ENCODE results near the gene IL12A.
A peak's percentile ranks its signal among the peaks of the same experiment; 100 is the strongest.

IL12A gene

GRCh38 chr3:160018959-160019358 is 30.3 kb downstream of the IL12A start:
- TF ChIP-seq TAF1 (IDR thresholded peaks at IDR 0.05; ENCODE audit: low read depth, low read length), result no peak
- TF ChIP-seq POU2F2 (IDR thresholded peaks at IDR 0.05; ENCODE audit: low read depth, low read length), result no peak
- TF ChIP-seq POLR2A (IDR thresholded peaks at IDR 0.05; ENCODE audit: low read depth, low read length), result no peak
- no peak for TF ChIP-seq POLR2AphosphoS5 (IDR thresholded peaks at IDR 0.05; ENCODE audit: low read depth, low read length)
- TF ChIP-seq PAX5 (IDR thresholded peaks at IDR 0.05; ENCODE audit: insufficient read depth, low read length, severe bottlenecking), result no peak
- no peak for TF ChIP-seq SPI1 (IDR thresholded peaks at IDR 0.05; ENCODE audit: low read depth, low read length)
- FAIRE-seq, result no peak

GRCh38 chr3:160020057-160020711 is 31.5 kb downstream of the IL12A start:
- DNase-seq (ENCODE audit: insufficient read length, low spot score), result no peak
- TF ChIP-seq POU2F2 (IDR thresholded peaks at IDR 0.05; ENCODE audit: low read depth, low read length) (no peak), TAF1 (IDR thresholded peaks at IDR 0.05; ENCODE audit: low read depth, low read length) (no peak), POLR2A (IDR thresholded peaks at IDR 0.05; ENCODE audit: low read depth, low read length) (no peak), PAX5 (IDR thresholded peaks at IDR 0.05; ENCODE audit: insufficient read depth, low read length, severe bottlenecking) (no peak), POLR2AphosphoS5 (IDR thresholded peaks at IDR 0.05; ENCODE audit: low read depth, low read length) (no peak), SPI1 (IDR thresholded peaks at IDR 0.05; ENCODE audit: low read depth, low read length) (no peak)
- no peak for FAIRE-seq

More at GRCh38 chr3:160018959-160019358, 30.3 kb downstream of the IL12A start:
- DNase-seq (ENCODE audit: insufficient read length, low spot score), result no peak

GRCh38 chr3:160022068-160022467 is 33.4 kb downstream of the IL12A start:
- FAIRE-seq, result no peak

GRCh38 chr3:160023476-160023875 is 34.8 kb downstream of the IL12A start:
- DNase-seq (ENCODE audit: insufficient read length, low spot score) (no peak), FAIRE-seq (no peak)
- TF ChIP-seq PAX5 (IDR thresholded peaks at IDR 0.05; ENCODE audit: insufficient read depth, low read length, severe bottlenecking) (no peak), POLR2A (IDR thresholded peaks at IDR 0.05; ENCODE audit: low read depth, low read length) (no peak), POU2F2 (IDR thresholded peaks at IDR 0.05; ENCODE audit: low read depth, low read length) (no peak), TAF1 (IDR thresholded peaks at IDR 0.05; ENCODE audit: low read depth, low read length) (no peak)

More at GRCh38 chr3:160022068-160022467, 33.4 kb downstream of the IL12A start:
- DNase-seq (ENCODE audit: insufficient read length, low spot score), result no peak
- no peak for TF ChIP-seq SPI1 (IDR thresholded peaks at IDR 0.05; ENCODE audit: low read depth, low read length)
- no peak for TF ChIP-seq PAX5 (IDR thresholded peaks at IDR 0.05; ENCODE audit: insufficient read depth, low read length, severe bottlenecking)
- no peak for TF ChIP-seq TAF1 (IDR thresholded peaks at IDR 0.05; ENCODE audit: low read depth, low read length)
- no peak for TF ChIP-seq POLR2A (IDR thresholded peaks at IDR 0.05; ENCODE audit: low read depth, low read length)
- no peak for TF ChIP-seq POLR2AphosphoS5 (IDR thresholded peaks at IDR 0.05; ENCODE audit: low read depth, low read length)
- TF ChIP-seq POU2F2 (IDR thresholded peaks at IDR 0.05; ENCODE audit: low read depth, low read length), result no peak

- DNase-seq (ENCODE audit: insufficient read length, low spot score), result no peak
- TF ChIP-seq POLR2AphosphoS5 (IDR thresholded peaks at IDR 0.05; ENCODE audit: low read depth, low read length) (no peak), POU2F2 (IDR thresholded peaks at IDR 0.05; ENCODE audit: low read depth, low read length) (peak; percentile 42; the same call in 1 of the 2 replicates), POLR2A (IDR thresholded peaks at IDR 0.05; ENCODE audit: low read depth, low read length) (no peak), SPI1 (IDR thresholded peaks at IDR 0.05; ENCODE audit: low read depth, low read length) (no peak), TAF1 (IDR thresholded peaks at IDR 0.05; ENCODE audit: low read depth, low read length) (no peak), PAX5 (IDR thresholded peaks at IDR 0.05; ENCODE audit: insufficient read depth, low read length, severe bottlenecking) (no peak)
- FAIRE-seq, result peak; percentile 95
Observed at GRCh38 chr3:160027541-160028195, 39.0 kb downstream of the IL12A start.

- no peak for TF ChIP-seq SPI1 (IDR thresholded peaks at IDR 0.05; ENCODE audit: low read depth, low read length)
- TF ChIP-seq POLR2AphosphoS5 (IDR thresholded peaks at IDR 0.05; ENCODE audit: low read depth, low read length), result no peak
- TF ChIP-seq POLR2A (IDR thresholded peaks at IDR 0.05; ENCODE audit: low read depth, low read length), result no peak
- no peak for TF ChIP-seq TAF1 (IDR thresholded peaks at IDR 0.05; ENCODE audit: low read depth, low read length)
- TF ChIP-seq PAX5 (IDR thresholded peaks at IDR 0.05; ENCODE audit: insufficient read depth, low read length, severe bottlenecking), result no peak
- no peak for TF ChIP-seq POU2F2 (IDR thresholded peaks at IDR 0.05; ENCODE audit: low read depth, low read length)
- DNase-seq (ENCODE audit: insufficient read length, low spot score), result no peak
- FAIRE-seq, result no peak
Observed at GRCh38 chr3:160035757-160036156, 47.1 kb downstream of the IL12A start.

GRCh38 chr3:160038862-160039562 is 50.4 kb downstream of the IL12A start:
- FAIRE-seq, result peak; percentile 45
- DNase-seq (ENCODE audit: insufficient read length, low spot score), result peak; percentile 29
- TF ChIP-seq POLR2AphosphoS5 (IDR thresholded peaks at IDR 0.05; ENCODE audit: low read depth, low read length) (no peak), PAX5 (IDR thresholded peaks at IDR 0.05; ENCODE audit: insufficient read depth, low read length, severe bottlenecking) (no peak), SPI1 (IDR thresholded peaks at IDR 0.05; ENCODE audit: low read depth, low read length) (no peak), POLR2A (IDR thresholded peaks at IDR 0.05; ENCODE audit: low read depth, low read length) (no peak), POU2F2 (IDR thresholded peaks at IDR 0.05; ENCODE audit: low read depth, low read length) (no peak), TAF1 (IDR thresholded peaks at IDR 0.05; ENCODE audit: low read depth, low read length) (no peak)

GRCh38 chr3:160040181-160040580 is 51.5 kb downstream of the IL12A start:
- no peak for TF ChIP-seq TAF1 (IDR thresholded peaks at IDR 0.05; ENCODE audit: low read depth, low read length)
- no peak for TF ChIP-seq POU2F2 (IDR thresholded peaks at IDR 0.05; ENCODE audit: low read depth, low read length)
- TF ChIP-seq SPI1 (IDR thresholded peaks at IDR 0.05; ENCODE audit: low read depth, low read length), result no peak
- no peak for TF ChIP-seq PAX5 (IDR thresholded peaks at IDR 0.05; ENCODE audit: insufficient read depth, low read length, severe bottlenecking)
- TF ChIP-seq POLR2AphosphoS5 (IDR thresholded peaks at IDR 0.05; ENCODE audit: low read depth, low read length), result no peak
- no peak for FAIRE-seq
- DNase-seq (ENCODE audit: insufficient read length, low spot score), result no peak

GRCh38 chr3:160041465-160041864 is 52.8 kb downstream of the IL12A start:
- FAIRE-seq, result no peak
- no peak for TF ChIP-seq POLR2AphosphoS5 (IDR thresholded peaks at IDR 0.05; ENCODE audit: low read depth, low read length)
- TF ChIP-seq POLR2A (IDR thresholded peaks at IDR 0.05; ENCODE audit: low read depth, low read length), result no peak
- TF ChIP-seq PAX5 (IDR thresholded peaks at IDR 0.05; ENCODE audit: insufficient read depth, low read length, severe bottlenecking), result no peak
- no peak for TF ChIP-seq TAF1 (IDR thresholded peaks at IDR 0.05; ENCODE audit: low read depth, low read length)
- no peak for TF ChIP-seq SPI1 (IDR thresholded peaks at IDR 0.05; ENCODE audit: low read depth, low read length)
- no peak for TF ChIP-seq POU2F2 (IDR thresholded peaks at IDR 0.05; ENCODE audit: low read depth, low read length)

More at GRCh38 chr3:160041465-160041864, 52.8 kb downstream of the IL12A start:
- DNase-seq (ENCODE audit: insufficient read length, low spot score), result no peak

Measured in GM12891 (cell line).